ENCODE measurements around the gene TMEM11. TPM values are rescaled to one million over a fixed set of nuclear protein-coding genes. Genes with fewer than 3 reads are reported as not detected.
"Not testable (repeated sequence)": the region's sequence is repeated elsewhere in the genome, so short reads cannot be mapped to it uniquely, and the experiment has no call there.

Gene TMEM11
- total RNA-seq, 3 donors from 2014 or later (not counting 1 experiment from before 2014, with no cell fraction given): 18.4 to 27.0 (median 18.6) TPM

DNA sequence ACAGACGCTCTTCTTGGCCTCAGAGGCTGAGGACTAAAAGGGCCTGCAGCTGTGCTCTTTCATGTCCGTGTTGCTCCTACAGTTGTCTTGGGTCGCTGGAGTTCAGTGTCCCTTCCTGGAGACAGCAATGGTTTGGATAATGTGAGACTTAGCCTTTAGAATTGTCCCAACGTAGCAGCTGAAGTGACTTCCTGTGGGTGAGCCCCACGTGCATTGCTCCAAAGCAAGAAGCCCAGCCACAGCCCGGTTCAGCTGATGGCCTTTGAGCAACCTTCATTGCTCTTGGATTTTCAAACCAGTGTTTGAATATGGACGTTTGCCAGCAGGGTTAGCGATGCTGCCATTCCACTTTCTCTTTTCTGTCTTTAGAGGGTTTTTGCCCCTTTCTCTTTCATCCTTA lies 19.7 kb downstream of the TMEM11 start:
- 78% methylated on average over 8 of the region's 8 CpGs for WGBS (ENCODE audit: insufficient coverage)

DNA sequence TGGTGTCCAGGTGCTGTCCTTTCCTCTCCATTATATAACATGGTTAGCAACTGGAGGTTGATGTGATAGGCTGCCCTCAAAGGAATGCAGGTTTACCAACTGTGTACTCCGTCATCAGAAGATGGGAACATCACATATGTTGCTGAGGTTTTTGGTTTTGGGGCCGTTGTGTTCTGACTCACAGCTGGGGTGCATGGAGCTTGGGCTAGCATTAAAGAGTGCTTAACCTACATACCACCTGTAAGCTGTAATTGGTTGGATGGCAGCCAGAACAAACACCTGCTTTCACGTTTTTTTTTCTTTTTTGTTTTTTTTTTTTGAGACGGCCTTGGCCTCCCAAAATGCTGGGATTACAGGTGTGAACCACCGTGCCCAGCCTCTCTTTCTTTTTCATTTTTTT lies 20.9 kb downstream of the TMEM11 start:
- Mint-ChIP-seq H3K4me1 (peaks cover under 1 to 1% of the 10 kb centered on the region in 2 donors), H3K27ac (peak overlapping the region in 1 of 2 donors; percentile 46), H3K4me3 (no peak overlapping the region), H3K9me3 (no peaks in the 10 kb centered on the region), H3K27me3 (ENCODE audit: low read depth in 2 of 2) (no peaks in the 10 kb centered on the region), H3K36me3 (no peaks in the 10 kb centered on the region)
- Histone ChIP-seq H3K4me1 (ENCODE audit: control insufficient read depth, insufficient read depth, low read length) (no peaks in the 10 kb centered on the region), H3K9me3 (ENCODE audit: control insufficient read depth, insufficient read depth, low read length) (no peaks in the 10 kb centered on the region), H3K36me3 (ENCODE audit: control insufficient read depth, insufficient read depth, low read length) (peaks cover 42% of the 10 kb centered on the region), H3K4me3 (ENCODE audit: low read length) (no peak overlapping the region), H3K27me3 (ENCODE audit: control insufficient read depth, insufficient read depth, low read length) (no peaks in the 10 kb centered on the region), H3K27ac (ENCODE audit: low read length) (no peak overlapping the region)
- TF ChIP-seq, protein P1, sequence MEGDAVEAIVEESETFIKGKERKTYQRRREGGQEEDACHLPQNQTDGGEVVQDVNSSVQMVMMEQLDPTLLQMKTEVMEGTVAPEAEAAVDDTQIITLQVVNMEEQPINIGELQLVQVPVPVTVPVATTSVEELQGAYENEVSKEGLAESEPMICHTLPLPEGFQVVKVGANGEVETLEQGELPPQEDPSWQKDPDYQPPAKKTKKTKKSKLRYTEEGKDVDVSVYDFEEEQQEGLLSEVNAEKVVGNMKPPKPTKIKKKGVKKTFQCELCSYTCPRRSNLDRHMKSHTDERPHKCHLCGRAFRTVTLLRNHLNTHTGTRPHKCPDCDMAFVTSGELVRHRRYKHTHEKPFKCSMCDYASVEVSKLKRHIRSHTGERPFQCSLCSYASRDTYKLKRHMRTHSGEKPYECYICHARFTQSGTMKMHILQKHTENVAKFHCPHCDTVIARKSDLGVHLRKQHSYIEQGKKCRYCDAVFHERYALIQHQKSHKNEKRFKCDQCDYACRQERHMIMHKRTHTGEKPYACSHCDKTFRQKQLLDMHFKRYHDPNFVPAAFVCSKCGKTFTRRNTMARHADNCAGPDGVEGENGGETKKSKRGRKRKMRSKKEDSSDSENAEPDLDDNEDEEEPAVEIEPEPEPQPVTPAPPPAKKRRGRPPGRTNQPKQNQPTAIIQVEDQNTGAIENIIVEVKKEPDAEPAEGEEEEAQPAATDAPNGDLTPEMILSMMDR (IDR thresholded peaks at IDR 0.05): no peak
- ATAC-seq (no peak), DNase-seq (no peak)
- 73% methylated on average over 5 of the region's 5 CpGs for WGBS (ENCODE audit: insufficient coverage)
- intact Hi-C loops (cut with micrococcal nuclease): no loop called here

More for the DNA sequence above, 19.7 kb downstream of the TMEM11 start:
- ATAC-seq (no peak), DNase-seq (no peak)
- Histone ChIP-seq H3K27me3 (ENCODE audit: control insufficient read depth, insufficient read depth, low read length) (no peaks in the 10 kb centered on the region), H3K27ac (ENCODE audit: low read length) (no peak overlapping the region), H3K9me3 (ENCODE audit: control insufficient read depth, insufficient read depth, low read length) (no peaks in the 10 kb centered on the region), H3K36me3 (ENCODE audit: control insufficient read depth, insufficient read depth, low read length) (peaks cover 42% of the 10 kb centered on the region), H3K4me1 (ENCODE audit: control insufficient read depth, insufficient read depth, low read length) (no peaks in the 10 kb centered on the region), H3K4me3 (ENCODE audit: low read length) (no peak overlapping the region)
- TF ChIP-seq, protein P1 (IDR thresholded peaks at IDR 0.05): no peak
- peak overlapping the region; percentile 34 to 38 for H3K27ac Mint-ChIP-seq
- no peak overlapping the region for H3K4me3 Mint-ChIP-seq
- H3K9me3 Mint-ChIP-seq: no peaks in the 10 kb centered on the region
- H3K4me1 Mint-ChIP-seq: peaks cover 7 to 9% of the 10 kb centered on the region in 2 donors
- no peaks in the 10 kb centered on the region for H3K27me3 Mint-ChIP-seq (ENCODE audit: low read depth in 2 of 2)
- no peaks in the 10 kb centered on the region for H3K36me3 Mint-ChIP-seq
- intact Hi-C loops (cut with micrococcal nuclease): no loop called here

DNA sequence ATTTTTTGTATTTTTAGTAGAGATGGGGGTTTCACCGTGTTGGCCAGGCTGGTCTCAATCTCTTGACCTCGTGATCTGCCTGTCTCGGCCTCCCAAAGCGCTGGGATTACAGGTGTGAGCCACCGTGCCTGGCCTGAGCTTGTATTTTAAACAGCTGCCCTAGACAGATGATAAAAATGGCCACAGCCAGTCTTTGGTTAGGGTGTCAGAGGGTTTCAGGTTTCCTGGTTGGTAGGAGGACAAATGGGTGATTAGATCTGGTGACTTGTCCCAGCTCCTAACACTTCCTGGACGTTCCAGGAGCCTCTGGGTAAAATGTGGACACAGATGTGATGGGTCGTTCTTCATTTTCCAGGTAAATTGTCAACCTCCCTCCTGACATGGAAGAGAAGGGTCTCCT lies 21.5 kb downstream of the TMEM11 start:
- H3K4me3 ChIP-seq (ENCODE audit: low read length); ATAC-seq; H3K4me1 Mint-ChIP-seq; H3K4me3 Mint-ChIP-seq; H3K27me3 Mint-ChIP-seq (ENCODE audit: low read depth in 2 of 2); H3K27me3 ChIP-seq (ENCODE audit: control insufficient read depth, insufficient read depth, low read length); H3K27ac Mint-ChIP-seq; DNase-seq; intact Hi-C loops (cut with micrococcal nuclease); H3K4me1 ChIP-seq (ENCODE audit: control insufficient read depth, insufficient read depth, low read length); H3K9me3 Mint-ChIP-seq; H3K36me3 Mint-ChIP-seq; H3K9me3 ChIP-seq (ENCODE audit: control insufficient read depth, insufficient read depth, low read length); H3K27ac ChIP-seq (ENCODE audit: low read length): not testable (repeated sequence)
- H3K36me3 ChIP-seq (ENCODE audit: control insufficient read depth, insufficient read depth, low read length): peaks cover 35% of the 10 kb centered on the region
- WGBS (ENCODE audit: insufficient coverage): 95% methylated on average over 7 of the region's 7 CpGs

DNA sequence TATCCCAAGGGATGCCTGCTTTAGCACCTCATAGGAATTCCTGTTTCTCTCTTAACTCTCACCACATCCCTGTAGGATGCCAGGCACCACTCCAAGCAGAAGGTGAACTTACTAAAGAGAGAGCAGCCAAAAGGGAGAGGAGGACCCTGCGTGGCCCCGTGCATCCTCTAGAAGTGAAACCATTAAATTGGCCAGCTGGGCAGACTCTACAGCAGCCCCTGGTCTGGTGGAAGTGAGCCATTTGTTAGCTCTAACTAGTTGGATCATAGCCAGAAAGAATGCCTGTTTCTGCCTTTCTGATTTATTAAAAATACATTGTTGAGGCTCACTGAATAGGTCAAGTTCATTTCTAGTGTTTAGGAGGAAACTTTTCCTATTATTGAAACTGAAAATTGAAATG lies 22.3 kb downstream of the TMEM11 start:
- peaks cover 0 to under 1% of the 10 kb centered on the region in 2 donors for H3K4me1 Mint-ChIP-seq
- no peak overlapping the region for H3K27ac Mint-ChIP-seq
- H3K36me3 ChIP-seq (ENCODE audit: control insufficient read depth, insufficient read depth, low read length): peaks cover 28% of the 10 kb centered on the region
- ATAC-seq (no peak), DNase-seq (no peak)
- H3K27ac ChIP-seq (ENCODE audit: low read length): no peak overlapping the region
- TF ChIP-seq, protein P1 (IDR thresholded peaks at IDR 0.05): no peak
- peaks cover 1% of the 10 kb centered on the region for H3K36me3 Mint-ChIP-seq
- no peaks in the 10 kb centered on the region for H3K9me3 Mint-ChIP-seq
- no peaks in the 10 kb centered on the region for H3K4me1 ChIP-seq (ENCODE audit: control insufficient read depth, insufficient read depth, low read length)
- no peak overlapping the region for H3K4me3 ChIP-seq (ENCODE audit: low read length)
- WGBS (ENCODE audit: insufficient coverage): 78% methylated on average over 2 of the region's 2 CpGs
- H3K27me3 ChIP-seq (ENCODE audit: control insufficient read depth, insufficient read depth, low read length): no peaks in the 10 kb centered on the region
- intact Hi-C loops (cut with micrococcal nuclease): no loop called here
- H3K4me3 Mint-ChIP-seq: no peak overlapping the region
- H3K9me3 ChIP-seq (ENCODE audit: control insufficient read depth, insufficient read depth, low read length): no peaks in the 10 kb centered on the region
- no peaks in the 10 kb centered on the region for H3K27me3 Mint-ChIP-seq (ENCODE audit: low read depth in 2 of 2)
